HG02798 (cell line): ENCODE data around the gene SMPD3.

ENCODE experiments used
- ATAC-seq: cut with Tn5 transposase; IDR thresholded peaks from one replicate; pipeline ENCODE4 v1.9.1; 2021; ENCODE audit warnings: mild to moderate bottlenecking; ENCODE audit not compliant: unreplicated experiment, poor library complexity

Gene SMPD3

GRCh38 chr16:68408967-68409366 lies 39.3 kb downstream of the SMPD3 start:
- no peak for ATAC-seq

GRCh38 chr16:68408428-68408827 lies 39.9 kb downstream of the SMPD3 start:
- ATAC-seq, result no peak

GRCh38 chr16:68406458-68407152 lies 41.7 kb downstream of the SMPD3 start:
- no peak for ATAC-seq

- ATAC-seq, result no peak
Measured at GRCh38 chr16:68404736-68405345, 43.5 kb downstream of the SMPD3 start.

GRCh38 chr16:68403704-68404103 lies 44.6 kb downstream of the SMPD3 start:
- ATAC-seq, result no peak

GRCh38 chr16:68403177-68403576 lies 45.1 kb downstream of the SMPD3 start:
- ATAC-seq, result no peak

GRCh38 chr16:68402748-68403040 lies 45.6 kb downstream of the SMPD3 start:
- no peak for ATAC-seq

GRCh38 chr16:68401871-68402747 lies 46.2 kb downstream of the SMPD3 start:
- ATAC-seq, result no peak

GRCh38 chr16:68400924-68401460 lies 47.3 kb downstream of the SMPD3 start:
- no peak for ATAC-seq

GRCh38 chr16:68400083-68400923 lies 48.0 kb downstream of the SMPD3 start:
- ATAC-seq, result no peak

- ATAC-seq, result no peak
Measured at GRCh38 chr16:68399456-68399855, 48.9 kb downstream of the SMPD3 start.

- no peak for ATAC-seq
Measured at GRCh38 chr16:68397710-68398201, 50.6 kb downstream of the SMPD3 start.

- ATAC-seq, result no peak
Measured at GRCh38 chr16:68396481-68396880, 51.8 kb downstream of the SMPD3 start.

- ATAC-seq, result no peak
Measured at GRCh38 chr16:68395815-68396214, 52.5 kb downstream of the SMPD3 start.

- ATAC-seq, result no peak
Measured at GRCh38 chr16:68395167-68395786, 53.0 kb downstream of the SMPD3 start.

GRCh38 chr16:68393333-68393732 lies 55.0 kb downstream of the SMPD3 start:
- peak; percentile 54 for ATAC-seq

- ATAC-seq, result no peak
Measured at GRCh38 chr16:68389750-68390371, 58.4 kb downstream of the SMPD3 start.

- no peak for ATAC-seq
Measured at GRCh38 chr16:68389006-68389405, 59.3 kb downstream of the SMPD3 start.

GRCh38 chr16:68388124-68388523 lies 60.2 kb downstream of the SMPD3 start:
- ATAC-seq, result no peak
